Ovary (tissue), 9 donors: ENCODE results near the gene CTTN. TPM values are rescaled to one million over a fixed set of nuclear protein-coding genes. Genes with fewer than 3 reads are reported as not detected.
A peak's percentile ranks its signal among the peaks of the same experiment; 100 is the strongest.

Experiments
- DNase-seq, 5 donors: peaks; one replicate each; pipeline ENCODE4 v3.0.0-alpha.2; 2019 to 2020
- H3K27ac ChIP-seq, 2 donors: fragments of 200-600 bp; one replicate each; pipeline versions ENCODE4 v1.5.1 to v1.8.0; 2019 to 2022
- H3K27me3 ChIP-seq: fragments of 200-600 bp; one replicate; pipeline ENCODE4 v1.8.0; 2022
- H3K36me3 ChIP-seq: fragments of 200-600 bp; sonication (generic); one replicate; pipeline ENCODE4 v1.5.1; 2019
- H3K4me1 ChIP-seq: one replicate; pipeline ENCODE4 v1.8.1; 2013; ENCODE audit warnings: mild to moderate bottlenecking, moderate library complexity; ENCODE audit not compliant: insufficient read depth
- H3K4me3 ChIP-seq: fragments of 200-600 bp; sonication (generic); one replicate; pipeline ENCODE4 v1.5.1; 2017
- H3K9me3 ChIP-seq, 2 donors: fragments of 200-600 bp in 1 of 2; sonication (generic) in 1 of 2; one replicate each; pipeline versions ENCODE4 v1.5.1 to v1.8.1; 2013 to 2019; ENCODE audit warnings: mild to moderate bottlenecking in 1 of 2, moderate library complexity in 1 of 2
- CTCF ChIP-seq, 3 donors: fragments of 450-650 bp in 2 of 3; fragments of 200-600 bp in 1 of 3; IDR thresholded peaks; one replicate each; pipeline versions ENCODE4 v1.5.1 to v1.8.0; 2016 to 2022; ENCODE audit warnings: antibody characterized with exemption in 3 of 3, mild to moderate bottlenecking in 1 of 3
- EP300 ChIP-seq: sonication (generic); formaldehyde crosslinking; IDR thresholded peaks from one replicate; pipeline ENCODE4 v1.6.1; 2017; ENCODE audit warnings: antibody characterized with exemption
- POLR2A ChIP-seq: fragments of 450-650 bp; IDR thresholded peaks from one replicate; pipeline ENCODE4 v1.6.1; 2017; ENCODE audit warnings: antibody characterized with exemption, mild to moderate bottlenecking, moderate library complexity
- WGBS, 3 donors: extraction: QIAGEN DNeasy Blood & Tissue Kit in 1 of 3; methylation state at CpG; one replicate each; pipeline versions ENCODE4 v1.1.5 to v1.1.7; 2013 to 2017; 5-methylcytosine and 5-hydroxymethylcytosine counted together
- intact Hi-C, 4 donors: fragments of 100-400 bp; cut with DNase I; formaldehyde crosslinking; loops; one replicate each; pipeline versions ENCODE4 v1.11.0 to v1.15.1; 2022 to 2023
- polyA plus RNA-seq, 2 donors: library from polyadenylated mRNA; stranded (reverse); fragments of 200-250 nt in 1 of 2; fragments of 350-450 nt in 1 of 2; fragmentation: Illumina TruSeq in 1 of 2; extraction: RNeasy Lipid Tissue Mini Kit (QIAGEN cat#74804) in 1 of 2; gene quantifications; one replicate each; pipeline ENCODE4 v1.2.3, GENCODE V29; 2013 to 2014
- total RNA-seq, 7 donors: library from RNA; depleted of rRNA in 2 of 7; stranded (reverse); fragments of >200 nt in 2 of 7; fragmentation: NEBNext Ultra II Directional in 3 of 7; extraction: Animal tissue kit (Norgen Biotek cat#: 25700) in 3 of 7; gene quantifications; one replicate each; pipeline versions ENCODE4 v1.1.0 to v1.2.4, GENCODE V29; 2016 to 2023
- donor health status: DM: no; HTN: no; CAD: no; lungs with moderate emphysema.
- donor health status: DM: no; HTN: no; CAD: no.
- donor health status: Bipolar disorder and iron deficiency.
- donor health status: DM: yes; HTN: yes; CAD: no.
- donor health status: DM: no; HTN: no; CAD: no.
- donor health status: DM: yes; HTN: yes; CAD: no.

CTTN gene
- total and polyA plus RNA-seq, 9 donors, result 129 to 321 (median 205) TPM

GRCh38 chr11:70410276-70411205, 12.2 kb downstream of the CTTN start:
- Histone ChIP-seq H3K27me3 (no peaks in the 10 kb centered on the region), H3K9me3 (no peaks in the 10 kb centered on the region), H3K4me3 (no peak overlapping the region), H3K36me3 (no peaks in the 10 kb centered on the region), H3K27ac (no peak overlapping the region), H3K4me1 (peaks cover 6% of the 10 kb centered on the region)
- intact Hi-C loops, result no loop called here
- 77 to 87% (median 78%) methylated on average over 29 of the region's 29 CpGs for WGBS, 3 donors
- no peak for DNase-seq
- no peak for TF ChIP-seq EP300
- TF ChIP-seq CTCF (IDR thresholded peaks at IDR 0.05), result no peak
- no peak for TF ChIP-seq POLR2A

GRCh38 chr11:70411713-70412452, 13.6 kb downstream of the CTTN start:
- 89 to 93% (median 91%) methylated on average over 15 of the region's 15 CpGs for WGBS, 3 donors
- Histone ChIP-seq H3K36me3 (no peaks in the 10 kb centered on the region), H3K4me3 (no peak overlapping the region), H3K9me3 (no peaks in the 10 kb centered on the region), H3K27me3 (no peaks in the 10 kb centered on the region), H3K4me1 (peaks cover 6% of the 10 kb centered on the region), H3K27ac (no peak overlapping the region)
- TF ChIP-seq EP300 (no peak), CTCF (IDR thresholded peaks at IDR 0.05) (no peak), POLR2A (no peak)
- intact Hi-C loops, result no loop called here
- DNase-seq, result peak in 1 of 5 donors; percentile 47

GRCh38 chr11:70413151-70413550, 14.8 kb downstream of the CTTN start:
- Histone ChIP-seq H3K27ac (peak overlapping the region in 1 of 2 donors; percentile 29), H3K9me3 (no peaks in the 10 kb centered on the region), H3K27me3 (no peaks in the 10 kb centered on the region), H3K4me1 (peaks cover 6% of the 10 kb centered on the region), H3K36me3 (no peaks in the 10 kb centered on the region), H3K4me3 (no peak overlapping the region)
- intact Hi-C loops, result no loop called here
- TF ChIP-seq POLR2A (no peak), EP300 (no peak), CTCF (IDR thresholded peaks at IDR 0.05) (no peak)
- peak; percentile 40 to 87 (median 72) for DNase-seq
- 11 to 32% (median 17%) methylated on average over 10 of the region's 10 CpGs for WGBS, 3 donors

GRCh38 chr11:70414341-70415100, 16.2 kb downstream of the CTTN start:
- Histone ChIP-seq H3K27ac (no peak overlapping the region), H3K9me3 (no peaks in the 10 kb centered on the region), H3K4me3 (no peak overlapping the region), H3K36me3 (no peaks in the 10 kb centered on the region), H3K27me3 (no peaks in the 10 kb centered on the region), H3K4me1 (peaks cover 6% of the 10 kb centered on the region)
- no peak for DNase-seq
- 91 to 92% (median 92%) methylated on average over 27 to 28 of the region's 28 CpGs for WGBS, 3 donors
- intact Hi-C loops, result no loop called here
- TF ChIP-seq CTCF (IDR thresholded peaks at IDR 0.05), result no peak
- no peak for TF ChIP-seq EP300
- no peak for TF ChIP-seq POLR2A
